ENCODE data around the gene NUTM1.
"Not testable (repeated sequence)": the region's sequence is repeated elsewhere in the genome, so short reads cannot be mapped to it uniquely, and the experiment has no call there.

NUTM1 gene

GRCh38 chr15:34336991-34337556, 6.0 kb upstream of the NUTM1 start:
- no peak for DNase-seq (ENCODE audit: low read depth)
- TF ChIP-seq CTCF (conservative IDR thresholded peaks at IDR 0.05; ENCODE audit: control insufficient read depth, insufficient read depth, low read depth, low read length): no peak
- H3K4me3 ChIP-seq (ENCODE audit: control insufficient read depth, low read depth, low read length): peak overlapping the region; percentile 85

GRCh38 chr15:34337557-34338306, 5.4 kb upstream of the NUTM1 start, which contains the start of gene SLC12A6:
Gene SLC12A6, minus strand, starts transcription at chr15:34337781. Its CDS starts 1,101 bp downstream, at chr15:34336680.
- no peak for TF ChIP-seq CTCF (conservative IDR thresholded peaks at IDR 0.05; ENCODE audit: control insufficient read depth, insufficient read depth, low read depth, low read length)
- peak within 1 kb of the TSS; percentile 85 for H3K4me3 ChIP-seq (ENCODE audit: control insufficient read depth, low read depth, low read length)

GRCh38 chr15:34338347-34338746, 4.8 kb upstream of the NUTM1 start:
- DNase-seq (ENCODE audit: low read depth): no peak
- no peak for TF ChIP-seq CTCF (conservative IDR thresholded peaks at IDR 0.05; ENCODE audit: control insufficient read depth, insufficient read depth, low read depth, low read length)
- H3K4me3 ChIP-seq (ENCODE audit: control insufficient read depth, low read depth, low read length): peak overlapping the region; percentile 27

More at GRCh38 chr15:34337557-34338306, 5.4 kb upstream of the NUTM1 start, which contains the start of gene SLC12A6:
- peak; percentile 92 for DNase-seq (ENCODE audit: low read depth)

GRCh38 chr15:34339946-34340345, 3.2 kb upstream of the NUTM1 start:
- H3K4me3 ChIP-seq (ENCODE audit: control insufficient read depth, low read depth, low read length): no peak overlapping the region
- no peak for DNase-seq (ENCODE audit: low read depth)
- TF ChIP-seq CTCF (conservative IDR thresholded peaks at IDR 0.05; ENCODE audit: control insufficient read depth, insufficient read depth, low read depth, low read length): no peak

GRCh38 chr15:34341381-34342212, 1.5 kb upstream of the NUTM1 start:
- no peak for TF ChIP-seq CTCF (conservative IDR thresholded peaks at IDR 0.05; ENCODE audit: control insufficient read depth, insufficient read depth, low read depth, low read length)
- H3K4me3 ChIP-seq (ENCODE audit: control insufficient read depth, low read depth, low read length): peak overlapping the region; percentile 100
- no peak for DNase-seq (ENCODE audit: low read depth)

- peak overlapping the region; percentile 100 for H3K4me3 ChIP-seq (ENCODE audit: control insufficient read depth, low read depth, low read length)
- DNase-seq (ENCODE audit: low read depth): not testable (repeated sequence)
Observed at GRCh38 chr15:34342213-34342736, 840 bp upstream of the NUTM1 start.
